DMS53 (cell line): ENCODE measurements around the gene MACROD1.

Source experiments
- DNase-seq: peaks from one replicate; lab custom pipeline; 2025; lab: John Stamatoyannopoulos, UW

MACROD1 gene, protein sequence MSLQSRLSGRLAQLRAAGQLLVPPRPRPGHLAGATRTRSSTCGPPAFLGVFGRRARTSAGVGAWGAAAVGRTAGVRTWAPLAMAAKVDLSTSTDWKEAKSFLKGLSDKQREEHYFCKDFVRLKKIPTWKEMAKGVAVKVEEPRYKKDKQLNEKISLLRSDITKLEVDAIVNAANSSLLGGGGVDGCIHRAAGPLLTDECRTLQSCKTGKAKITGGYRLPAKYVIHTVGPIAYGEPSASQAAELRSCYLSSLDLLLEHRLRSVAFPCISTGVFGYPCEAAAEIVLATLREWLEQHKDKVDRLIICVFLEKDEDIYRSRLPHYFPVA

DNA sequence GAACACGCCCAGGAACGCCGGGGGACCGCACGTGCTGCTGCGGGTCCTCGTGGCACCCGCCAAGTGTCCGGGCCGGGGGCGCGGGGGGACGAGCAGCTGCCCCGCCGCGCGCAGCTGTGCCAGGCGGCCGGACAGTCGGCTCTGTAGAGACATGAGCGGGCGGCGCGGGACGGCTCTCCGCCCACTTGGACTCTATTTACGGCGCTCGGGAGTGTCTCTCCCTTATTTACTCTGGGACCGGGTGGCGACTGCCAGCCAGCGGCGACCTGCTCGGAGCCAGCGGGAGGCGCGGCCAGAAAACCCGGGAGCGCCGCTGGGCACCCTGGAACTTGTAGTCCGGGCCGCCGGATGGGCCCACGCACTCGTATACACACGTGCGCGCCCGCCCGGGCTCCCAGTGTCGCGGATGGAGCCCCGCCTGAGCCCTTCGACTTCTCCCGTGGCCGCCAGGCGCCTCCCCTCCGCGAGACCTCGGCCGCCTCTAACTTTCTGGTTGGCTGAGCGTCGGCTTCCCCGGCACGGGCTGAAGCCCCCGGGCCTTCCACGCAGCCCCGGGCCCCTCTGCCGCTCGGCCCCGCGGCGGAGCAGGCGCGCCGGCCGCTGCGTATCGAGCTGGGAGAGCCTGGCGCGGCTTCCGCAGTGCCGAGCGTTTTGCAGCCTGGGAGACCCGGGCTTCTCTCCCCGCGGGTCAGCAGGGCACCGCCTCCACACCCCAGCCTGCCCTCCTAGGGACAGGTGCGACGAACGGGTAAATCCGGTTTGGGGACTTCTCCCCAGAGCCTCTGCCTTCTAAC is at the start of gene MACROD1:
Gene MACROD1 (minus strand): TSS at position 272 of the 794 bp plus-strand sequence. CDS start 119 bp downstream, at position 153.
- peak; percentile 99 for DNase-seq

DNA sequence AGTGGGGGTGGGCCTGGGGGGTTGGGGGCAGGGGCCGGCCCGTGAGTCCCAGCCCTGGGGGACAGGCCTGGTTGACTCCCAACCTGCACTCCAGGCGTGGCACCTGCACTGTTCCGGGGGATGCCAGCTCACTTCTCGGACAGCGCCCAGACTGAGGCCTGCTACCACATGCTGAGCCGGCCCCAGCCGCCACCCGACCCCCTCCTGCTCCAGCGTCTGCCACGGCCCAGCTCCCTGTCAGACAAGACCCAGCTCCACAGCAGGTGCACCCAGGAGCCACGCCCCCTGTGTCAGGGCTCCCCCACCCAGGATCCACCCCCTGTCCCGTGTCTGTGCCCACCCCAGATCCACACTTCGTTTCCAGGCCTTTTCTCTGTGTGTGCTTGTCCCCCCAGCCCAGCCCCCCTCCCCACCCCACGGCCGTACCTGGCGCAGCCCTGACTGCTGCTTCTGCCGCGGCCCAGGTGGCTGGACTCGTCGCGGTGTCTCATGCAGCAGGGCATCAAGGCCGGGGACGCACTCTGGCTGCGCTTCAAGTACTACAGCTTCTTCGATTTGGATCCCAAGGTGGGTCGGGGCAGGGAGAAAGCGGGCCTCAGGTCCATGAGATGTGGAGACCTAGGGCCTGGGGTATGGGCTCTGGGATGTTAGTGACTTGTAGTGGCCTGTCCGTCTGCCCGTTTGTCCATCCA is 45.4 kb upstream of the MACROD1 start:
- no peak for DNase-seq

DNA sequence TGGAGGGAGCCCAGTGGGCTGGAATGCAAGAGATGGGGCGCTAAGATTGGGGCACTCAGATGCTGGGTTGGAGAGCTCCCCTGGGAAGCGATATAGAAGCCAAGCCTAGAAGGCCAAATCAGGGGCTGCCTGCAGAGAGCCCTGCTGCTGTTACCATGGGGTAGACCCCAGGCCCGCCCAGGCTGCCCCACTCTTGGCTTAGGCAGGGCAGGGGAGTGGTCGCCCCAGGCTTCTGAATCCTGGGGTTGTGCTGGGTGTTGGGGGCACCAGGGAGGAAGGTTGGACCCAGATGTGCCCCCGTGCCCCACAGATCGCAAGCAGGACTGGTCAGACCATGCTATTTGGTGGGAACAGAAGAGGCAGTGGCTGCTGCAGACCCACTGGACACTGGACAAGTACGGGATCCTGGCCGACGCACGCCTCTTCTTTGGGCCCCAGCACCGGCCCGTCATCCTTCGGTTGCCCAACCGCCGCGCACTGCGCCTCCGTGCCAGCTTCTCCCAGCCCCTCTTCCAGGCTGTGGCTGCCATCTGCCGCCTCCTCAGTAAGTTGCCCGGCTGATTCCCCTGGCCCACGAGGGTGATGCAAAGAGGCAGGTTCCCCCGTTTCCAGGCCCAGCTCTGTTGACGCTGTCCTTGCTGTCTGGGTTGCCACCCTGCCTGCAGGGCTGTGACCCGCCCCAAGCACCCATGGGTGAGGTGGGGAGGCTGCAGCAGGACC is 44.5 kb upstream of the MACROD1 start:
- no peak for DNase-seq

DNA sequence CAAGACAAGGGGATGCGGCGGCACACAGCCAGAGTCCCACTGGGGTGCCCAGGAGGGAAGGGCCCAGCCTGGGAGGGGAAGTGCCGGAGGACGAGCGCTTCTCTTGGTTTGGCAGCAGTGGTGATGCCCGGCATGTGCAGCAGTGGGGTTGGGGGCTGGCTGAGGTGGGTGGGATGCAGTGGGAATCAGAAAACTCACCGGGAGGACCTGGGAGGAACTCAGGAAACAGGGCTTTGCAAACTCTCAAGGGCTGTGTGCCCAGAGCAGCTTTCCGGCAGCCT is 43.6 kb upstream of the MACROD1 start:
- no peak for DNase-seq

DNA sequence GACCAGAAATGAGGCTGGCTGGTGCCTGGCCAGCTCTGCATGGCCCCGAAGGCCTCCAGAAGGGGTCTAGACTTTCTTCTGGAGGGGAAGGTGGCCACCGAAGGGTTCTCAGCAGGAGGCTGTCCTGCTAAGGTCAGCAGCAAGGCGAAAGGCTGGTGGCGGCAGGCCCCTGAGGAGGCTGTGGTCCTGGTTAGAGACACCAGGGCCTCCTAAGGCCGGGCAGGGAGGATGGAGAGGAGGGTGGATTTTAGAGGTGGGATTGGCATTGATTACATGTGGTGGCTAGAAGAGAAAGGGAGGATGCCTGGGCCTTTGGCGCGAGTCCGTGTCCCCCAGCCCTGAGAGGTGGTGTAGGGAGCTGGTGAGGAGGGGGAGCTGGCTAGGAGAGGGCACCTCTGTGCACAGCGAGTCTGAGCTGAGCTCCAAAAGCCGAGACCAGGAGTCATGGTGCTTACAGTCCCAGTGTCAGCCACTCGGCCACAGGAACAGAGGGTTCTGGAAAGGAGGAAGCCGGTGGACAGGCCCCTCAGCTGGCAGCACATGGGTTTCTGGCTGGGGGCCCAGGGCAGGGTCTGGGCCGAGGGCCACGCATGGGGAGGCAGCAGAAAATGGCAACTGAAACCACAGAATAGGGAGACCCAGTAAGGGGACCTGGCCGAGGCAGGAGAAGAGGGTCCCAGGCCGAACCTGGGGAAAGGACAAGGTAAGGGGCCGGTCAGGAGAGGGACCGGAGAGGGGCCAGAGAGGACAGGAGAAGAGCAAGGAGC is 43.1 kb upstream of the MACROD1 start:
- no peak for DNase-seq

DNA sequence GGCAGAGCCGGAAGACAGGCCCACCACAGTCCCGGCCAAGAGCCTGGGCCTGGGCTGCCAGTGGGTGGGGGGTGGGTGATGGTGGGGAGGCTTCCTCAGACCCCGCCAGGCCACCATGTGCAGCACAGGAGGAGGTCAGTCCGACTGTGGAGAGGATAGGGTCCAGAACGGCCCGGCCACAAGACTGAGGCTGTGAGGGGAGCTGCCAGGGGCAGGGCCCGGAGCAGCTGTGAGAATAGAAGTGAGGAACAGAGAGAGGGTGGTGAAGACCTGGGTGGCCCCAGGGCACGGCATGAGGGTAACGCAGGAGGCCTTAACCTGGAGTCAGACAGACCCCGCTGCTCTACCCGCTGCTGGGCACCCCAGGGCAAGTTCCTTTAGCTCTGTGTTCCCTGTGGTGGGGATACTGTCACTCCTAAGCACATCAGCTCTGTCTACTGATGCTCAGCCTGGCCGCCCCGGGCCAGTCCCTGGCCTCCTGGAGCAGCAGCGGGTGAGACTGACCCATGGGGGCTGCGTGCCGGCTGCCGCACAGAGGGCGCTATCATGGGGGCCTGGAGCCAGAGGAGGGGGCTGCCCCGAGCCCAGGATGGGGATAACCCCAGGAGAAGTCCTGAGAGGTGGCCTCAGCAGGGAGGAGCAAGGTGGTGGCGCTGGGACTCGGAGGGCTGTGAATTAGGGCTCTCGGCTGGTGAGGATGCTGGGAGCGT is 42.3 kb upstream of the MACROD1 start:
- DNase-seq, result no peak

DNA sequence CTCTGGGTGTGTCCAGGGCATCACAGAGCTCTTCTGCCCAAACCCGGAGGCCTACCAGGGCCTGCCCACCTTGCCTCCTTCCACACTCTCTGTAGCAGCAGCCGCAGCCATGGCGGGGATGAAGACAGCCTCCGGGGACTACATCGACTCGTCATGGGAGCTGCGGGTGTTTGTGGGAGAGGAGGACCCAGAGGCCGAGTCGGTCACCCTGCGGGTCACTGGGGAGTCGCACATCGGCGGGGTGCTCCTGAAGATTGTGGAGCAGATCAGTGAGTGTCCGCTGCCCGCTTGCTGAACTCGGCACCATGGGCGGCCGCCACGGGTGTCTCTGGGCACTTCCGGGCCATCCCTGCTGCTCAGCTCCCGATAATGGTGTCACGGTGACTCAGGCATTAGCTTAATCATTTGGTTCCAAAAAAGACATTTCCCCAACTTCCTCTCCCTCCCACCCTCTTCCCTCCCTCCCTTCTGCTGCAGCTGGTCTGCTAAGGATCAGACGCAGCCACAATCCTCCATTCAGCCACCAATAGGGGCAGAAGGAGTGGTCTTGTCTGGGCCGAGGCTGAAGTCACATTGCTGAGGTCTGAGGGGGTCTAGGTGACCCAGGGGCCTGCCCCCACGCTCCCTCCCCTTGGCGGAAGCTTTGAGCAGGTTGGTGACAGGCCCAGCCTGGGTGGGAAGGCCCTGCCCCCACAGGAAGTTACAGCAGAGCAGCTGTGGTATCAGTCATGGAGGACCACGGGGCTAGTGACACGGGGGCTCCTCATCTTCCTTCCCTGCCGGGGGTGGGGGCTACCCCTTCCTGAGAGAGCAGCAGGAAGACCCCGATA is 41.6 kb upstream of the MACROD1 start:
- DNase-seq, result no peak

DNA sequence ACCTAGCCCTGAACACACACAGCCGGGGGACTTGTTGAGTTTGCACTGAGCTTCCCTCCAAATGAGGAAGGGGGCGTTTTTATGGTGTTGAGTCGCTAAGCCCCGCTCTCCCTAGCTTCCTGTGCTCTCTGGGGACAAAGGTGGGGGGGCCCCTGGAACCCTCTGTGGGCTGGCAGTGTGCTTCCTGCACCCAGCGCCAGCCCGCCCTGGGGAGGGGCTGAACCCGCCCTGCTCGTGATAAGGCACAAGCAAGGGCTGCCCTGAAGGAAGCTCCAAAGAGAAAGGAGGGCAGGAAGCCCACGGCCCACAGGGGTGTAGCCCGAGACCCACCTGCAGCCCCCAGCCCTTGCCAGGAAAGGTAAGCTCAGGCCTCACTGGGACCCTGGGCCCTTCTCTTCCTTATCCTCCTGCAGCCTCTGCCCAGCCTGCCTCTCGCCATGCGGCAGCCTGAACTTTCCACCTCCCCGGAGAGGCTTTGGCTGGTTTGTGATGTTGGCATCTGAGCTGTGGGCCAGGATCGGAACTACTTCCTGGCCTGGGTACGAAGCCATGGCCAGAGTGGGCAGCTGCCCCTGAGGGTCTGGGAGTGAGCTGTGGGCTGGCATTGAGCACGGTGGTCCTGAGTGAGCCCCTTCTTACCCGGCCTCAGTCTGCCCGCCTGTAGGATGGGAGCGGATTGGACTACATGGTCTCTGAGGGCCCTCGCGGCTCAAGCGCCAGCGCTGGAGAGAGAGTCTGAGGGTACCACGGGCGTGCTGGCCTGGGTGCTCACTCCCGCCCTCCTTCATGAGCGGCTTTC is 40.7 kb upstream of the MACROD1 start, which contains the start of gene FERMT3:
Gene FERMT3 (plus strand): TSS at position 265 of the 799 bp plus-strand sequence. CDS start 644 bp downstream, outside the sequence.
- DNase-seq, result no peak

DNA sequence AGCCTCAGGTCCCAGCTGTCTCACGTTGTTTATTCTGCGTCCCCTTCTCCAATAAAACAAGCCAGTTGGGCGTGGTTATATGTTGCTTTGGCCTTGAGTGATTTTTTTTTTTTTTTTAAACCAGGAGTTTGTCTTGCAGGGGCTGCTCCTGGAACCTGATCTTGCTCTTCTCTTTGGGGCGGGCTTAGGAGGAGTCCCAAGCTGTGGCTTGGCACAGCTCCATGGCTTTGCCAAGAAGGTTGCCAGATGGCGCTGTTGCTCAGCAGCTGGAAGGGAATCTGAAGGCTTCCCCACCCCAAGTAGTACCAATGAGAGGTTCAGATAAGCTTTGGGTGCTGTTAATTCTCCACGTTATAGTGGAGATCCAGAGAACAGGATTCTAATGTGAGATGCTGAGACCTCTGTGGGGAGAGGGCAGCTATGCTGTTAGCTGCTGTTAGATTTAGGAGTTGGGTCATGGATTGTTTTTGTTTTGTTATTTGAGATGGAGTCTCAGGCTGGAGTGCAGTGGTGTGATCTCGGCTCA is 38.6 kb upstream of the MACROD1 start:
- DNase-seq, result peak; percentile 89

DNA sequence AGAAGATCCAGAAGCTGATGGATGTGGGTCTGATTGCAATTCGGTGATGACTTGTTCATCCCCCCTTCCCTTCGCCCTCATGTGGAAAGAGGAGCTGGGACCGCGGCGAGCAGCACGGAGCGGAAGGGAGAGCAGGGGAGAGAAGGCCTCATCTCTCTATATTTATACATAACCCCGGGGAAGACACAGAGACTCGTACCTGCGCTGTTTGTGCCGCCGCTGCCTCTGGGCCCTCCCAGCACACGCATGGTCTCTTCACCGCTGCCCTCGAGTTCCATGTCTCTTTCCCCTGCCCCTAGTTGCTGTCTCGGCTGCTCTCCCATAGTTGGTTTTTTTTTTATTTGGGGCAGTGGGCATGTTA is 38.1 kb upstream of the MACROD1 start:
- no peak for DNase-seq

DNA sequence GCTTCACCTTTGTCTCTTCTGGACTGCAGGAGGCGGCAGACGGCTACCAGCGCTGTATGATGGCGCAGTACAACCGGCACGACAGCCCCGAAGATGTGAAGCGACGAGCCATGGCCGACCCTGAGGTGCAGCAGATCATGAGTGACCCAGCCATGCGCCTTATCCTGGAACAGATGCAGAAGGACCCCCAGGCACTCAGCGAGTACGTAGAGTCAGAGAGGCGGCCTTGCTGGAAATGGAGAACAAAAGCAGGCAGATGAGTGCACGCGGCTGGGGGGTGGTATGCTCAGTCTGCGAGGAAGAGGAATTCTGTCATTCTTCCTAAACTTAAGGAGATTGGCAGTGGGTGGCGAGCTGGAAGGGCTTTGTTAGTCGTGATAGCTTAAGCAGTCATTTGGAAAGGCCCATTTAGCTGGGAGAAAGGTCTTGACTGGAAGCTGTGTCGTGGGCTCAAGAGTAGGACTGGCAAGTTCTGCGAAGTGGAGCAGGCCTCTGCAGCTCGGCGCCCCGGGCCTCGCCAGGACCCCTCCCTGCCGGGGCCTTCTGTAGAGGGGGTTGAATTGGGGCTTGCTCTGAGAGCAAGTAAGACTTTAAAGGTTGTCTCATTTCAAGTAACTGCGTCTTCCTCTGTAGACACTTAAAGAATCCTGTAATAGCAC is 37.6 kb upstream of the MACROD1 start:
- DNase-seq, result no peak

DNA sequence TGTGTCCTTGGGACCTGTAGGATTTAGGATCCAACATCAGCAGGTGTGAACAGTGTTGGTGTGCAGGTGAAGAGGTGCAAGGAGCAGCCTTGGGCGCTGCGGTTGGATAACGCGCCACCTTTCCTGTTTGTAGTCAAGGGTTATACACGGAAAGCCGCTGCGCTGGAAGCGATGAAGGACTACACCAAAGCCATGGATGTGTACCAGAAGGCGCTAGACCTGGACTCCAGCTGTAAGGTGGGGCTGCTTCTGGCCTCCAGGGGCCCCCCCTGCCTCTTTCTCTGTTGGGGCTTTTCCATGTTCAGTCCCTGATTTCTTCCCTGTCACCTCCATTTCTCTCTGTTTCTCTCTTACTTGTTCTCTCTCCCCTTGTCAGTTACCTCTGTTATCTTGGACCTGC is 37.1 kb upstream of the MACROD1 start:
- DNase-seq, result no peak

DNA sequence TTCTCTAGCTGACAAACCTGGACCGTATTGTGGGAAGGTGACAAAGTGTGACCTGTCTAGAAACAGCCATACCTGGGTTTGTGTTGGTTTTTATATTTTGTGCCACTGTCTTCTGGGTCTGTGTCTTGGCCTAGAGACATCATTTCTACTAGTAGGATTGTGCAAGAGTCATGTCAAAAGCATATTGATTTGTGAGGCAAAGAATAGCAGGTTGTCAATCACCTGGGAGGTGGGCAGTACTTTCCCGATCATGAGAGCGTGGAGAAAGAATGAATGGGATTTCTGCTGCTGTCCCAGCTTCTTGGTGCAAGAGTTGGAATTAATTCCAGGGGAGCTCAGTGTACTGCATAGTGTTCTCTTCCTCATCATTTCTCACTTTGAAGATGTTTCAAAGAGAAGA is 35.6 kb upstream of the MACROD1 start:
- DNase-seq, result no peak

DNA sequence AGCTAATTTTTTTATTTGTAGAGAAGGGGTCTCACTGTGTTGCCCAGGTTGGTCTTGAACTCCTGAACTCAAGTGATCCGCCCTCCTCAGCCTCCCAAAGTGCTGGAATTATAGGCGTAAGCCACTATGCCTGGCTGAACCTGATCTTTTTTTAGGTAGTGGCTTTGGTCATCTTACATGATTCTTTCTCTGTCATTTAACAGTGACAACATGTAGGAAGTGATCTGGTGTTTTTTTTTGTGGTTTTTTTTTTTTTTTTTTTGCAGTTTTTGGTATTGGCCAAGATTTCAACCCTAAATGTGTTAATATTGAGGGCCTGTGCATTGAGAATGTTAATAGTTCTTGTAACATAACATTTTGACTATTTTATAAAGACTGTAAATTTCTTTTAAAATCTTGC is 32.6 kb upstream of the MACROD1 start:
- no peak for DNase-seq

DNA sequence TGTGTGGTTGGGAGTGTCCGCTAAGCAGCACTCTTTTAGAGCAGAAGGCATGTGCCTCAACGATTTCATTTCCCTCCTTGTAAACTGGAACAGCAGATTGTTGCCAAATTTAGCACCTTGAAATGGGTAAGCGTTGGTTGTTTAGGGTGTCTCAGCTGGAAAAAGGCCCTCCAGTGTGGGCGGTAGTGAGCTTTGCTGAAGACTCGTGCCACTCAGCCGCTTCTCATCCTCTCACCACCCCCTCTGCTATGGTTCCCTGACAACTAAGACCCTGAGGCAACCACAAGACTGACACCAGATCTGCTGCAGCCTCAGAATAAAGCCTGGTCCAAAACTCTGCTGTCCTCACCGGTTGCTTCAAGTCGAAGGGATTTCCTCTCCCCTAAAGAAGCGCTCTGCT is 30.7 kb upstream of the MACROD1 start:
- DNase-seq, result no peak

DNA sequence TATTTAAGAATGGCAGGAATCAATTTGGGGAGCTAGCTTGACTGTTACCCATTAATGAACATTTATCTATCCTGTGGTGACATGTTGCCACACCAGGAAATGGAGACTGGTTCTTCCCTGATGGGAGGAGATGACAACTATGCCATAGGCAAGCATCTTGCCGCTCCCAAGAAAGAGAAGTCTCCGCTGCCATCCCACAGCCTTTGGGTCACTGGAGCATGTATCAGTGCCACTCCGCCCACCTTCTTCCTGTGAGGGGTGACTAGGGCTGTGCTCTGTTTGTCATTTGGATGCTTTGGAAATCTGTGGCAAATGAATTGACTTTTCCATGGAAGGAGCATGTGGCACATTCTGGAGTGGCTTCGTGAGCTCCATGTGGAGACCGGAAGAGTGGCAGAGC is 26.5 kb upstream of the MACROD1 start:
- no peak for DNase-seq

DNA sequence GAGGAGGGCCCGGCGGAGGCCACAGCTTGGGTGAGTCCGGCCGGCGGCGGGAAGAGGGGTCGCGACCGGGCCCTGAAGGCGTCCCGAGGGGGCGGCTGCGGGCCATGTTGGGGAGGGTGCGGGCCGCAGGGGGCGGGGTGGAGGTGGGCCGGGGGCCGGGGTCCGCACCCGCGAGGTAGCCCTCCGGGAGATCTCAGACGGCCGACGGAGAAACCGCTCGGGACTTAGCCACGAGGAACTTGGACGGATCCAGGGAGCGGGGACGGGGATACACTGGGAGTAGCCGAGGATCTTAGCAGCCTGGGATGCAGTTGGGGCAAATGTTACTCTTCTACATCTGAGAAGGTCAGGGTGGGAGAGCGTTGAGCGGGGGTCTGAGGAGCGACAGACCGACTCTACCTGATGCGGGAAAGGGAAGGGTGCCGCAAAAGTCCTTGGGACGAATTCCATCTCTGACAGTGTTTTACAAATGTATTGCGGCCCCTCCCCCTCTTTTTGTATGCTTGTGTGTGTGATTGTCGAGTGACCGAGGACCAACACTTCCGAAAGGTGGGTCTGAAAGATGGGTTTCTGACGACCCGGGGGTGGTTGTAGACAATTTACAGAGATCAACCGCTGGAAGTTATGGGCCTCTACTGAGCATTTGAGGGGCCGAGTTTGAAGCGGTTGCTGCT is 20.7 kb upstream of the MACROD1 start:
- DNase-seq, result peak; percentile 46
